Spleen (tissue), 7 donors: ENCODE data around the gene FMO1.
A peak's percentile ranks its signal among the peaks of the same experiment; 100 is the strongest.

ENCODE experiments used
- CTCF ChIP-seq, 11 experiments: fragments of 200-600 bp in 7 of 11; fragments of 450-650 bp in 4 of 11; sonication (generic) in 4 of 11; IDR thresholded peaks in 8 of 11; conservative IDR thresholded peaks in 3 of 11; 1 replicate in 7 of 11; 2 replicates in 4 of 11; pipeline versions ENCODE4 v1.4.0 to v1.8.0; 2016 to 2021; ENCODE audit warnings: antibody characterized with exemption in 11 of 11, inconsistent platforms in 4 of 11, mild to moderate bottlenecking in 1 of 11
- POLR2A ChIP-seq, 3 donors: fragments of 450-650 bp; IDR thresholded peaks; one replicate each; pipeline ENCODE4 v1.5.1; 2017; ENCODE audit warnings: antibody characterized with exemption in 3 of 3, mild to moderate bottlenecking in 1 of 3
- donor health status: DM: no; HTN: no; CAD: no; lungs with moderate emphysema.
- donor health status: DM: no; HTN: no; CAD: no.
- donor health status: DM: no; HTN: no; CAD: no.

DNA sequence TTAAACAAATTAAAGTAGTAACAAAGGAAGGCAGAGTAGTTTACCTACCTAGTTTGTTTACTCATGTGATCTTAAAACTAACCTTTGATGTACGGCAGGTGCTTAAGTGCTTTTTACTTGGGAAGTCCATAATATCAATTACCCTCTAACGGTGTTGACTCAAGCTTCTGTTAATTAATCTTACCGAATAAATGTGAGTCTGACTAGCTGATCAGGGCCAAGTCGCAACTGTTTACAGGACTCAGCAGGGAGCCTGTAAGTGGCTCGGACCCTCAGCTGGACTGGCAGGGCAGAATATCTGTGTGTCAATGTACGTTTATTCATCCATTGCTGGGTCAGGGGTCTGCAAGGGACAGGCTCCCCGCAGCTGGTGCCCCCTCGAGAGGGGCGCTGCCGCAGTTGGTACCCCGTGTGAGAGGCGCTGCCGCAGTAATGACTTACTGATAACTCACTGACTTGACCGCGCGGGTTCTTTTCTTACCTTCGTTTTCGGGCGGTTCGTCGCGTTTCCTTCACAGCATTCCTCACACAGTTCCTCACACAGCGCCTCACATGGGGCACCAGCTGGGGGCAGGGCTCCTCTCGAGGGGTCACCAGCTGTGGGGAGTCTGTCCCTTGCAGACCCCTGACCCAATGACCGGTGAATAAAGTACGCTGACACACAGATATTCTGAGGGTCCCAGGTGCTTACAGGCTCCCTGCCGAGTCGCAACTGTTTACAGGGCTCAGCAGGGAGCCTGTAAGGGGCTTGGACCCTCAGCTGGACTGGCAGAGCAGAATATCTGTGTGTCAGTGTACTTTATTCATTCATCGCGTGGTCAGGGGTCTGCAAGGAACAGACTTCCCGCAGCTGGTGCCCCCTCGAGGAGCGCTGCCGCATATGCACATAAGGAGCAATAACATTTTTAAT, 3.0 kb downstream of the FMO1 start:
- no peak for TF ChIP-seq POLR2A (IDR thresholded peaks at IDR 0.05)
- peak in 6 of 11 experiments; percentile 5 to 45 (median 27) for TF ChIP-seq CTCF (IDR thresholded peaks at IDR 0.05 in 8 of 11, conservative IDR thresholded peaks at IDR 0.05 in 3 of 11)
